Putamen (tissue), 1 donor: Measurements from ENCODE around the gene TRAK2.

ENCODE experiments used
- DNase-seq: peaks from one replicate; pipeline ENCODE4 v3.0.0-alpha.2; 2016; ENCODE audit warnings: low spot score

The TRAK2 gene

DNA sequence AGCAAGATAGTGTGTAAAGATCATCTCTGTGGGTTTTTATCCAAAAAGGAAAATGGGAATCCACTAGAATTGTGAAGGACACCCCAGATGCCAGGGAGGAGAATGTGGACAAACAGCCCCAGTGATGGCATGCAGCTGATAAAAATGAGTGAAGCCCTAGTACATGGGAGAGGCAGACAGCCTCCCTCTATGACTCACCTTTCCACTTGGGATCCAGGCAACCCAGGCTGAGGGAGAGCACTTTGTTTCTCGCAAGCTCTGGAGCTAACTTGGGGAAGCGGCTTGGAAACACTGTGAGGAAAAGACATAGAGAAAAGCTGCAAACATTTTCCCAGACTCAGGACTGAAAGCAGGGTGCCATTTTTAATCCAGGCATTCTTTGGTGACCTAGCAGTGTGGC lies 88.9 kb downstream of the TRAK2 start:
- DNase-seq: peak; percentile 15

DNA sequence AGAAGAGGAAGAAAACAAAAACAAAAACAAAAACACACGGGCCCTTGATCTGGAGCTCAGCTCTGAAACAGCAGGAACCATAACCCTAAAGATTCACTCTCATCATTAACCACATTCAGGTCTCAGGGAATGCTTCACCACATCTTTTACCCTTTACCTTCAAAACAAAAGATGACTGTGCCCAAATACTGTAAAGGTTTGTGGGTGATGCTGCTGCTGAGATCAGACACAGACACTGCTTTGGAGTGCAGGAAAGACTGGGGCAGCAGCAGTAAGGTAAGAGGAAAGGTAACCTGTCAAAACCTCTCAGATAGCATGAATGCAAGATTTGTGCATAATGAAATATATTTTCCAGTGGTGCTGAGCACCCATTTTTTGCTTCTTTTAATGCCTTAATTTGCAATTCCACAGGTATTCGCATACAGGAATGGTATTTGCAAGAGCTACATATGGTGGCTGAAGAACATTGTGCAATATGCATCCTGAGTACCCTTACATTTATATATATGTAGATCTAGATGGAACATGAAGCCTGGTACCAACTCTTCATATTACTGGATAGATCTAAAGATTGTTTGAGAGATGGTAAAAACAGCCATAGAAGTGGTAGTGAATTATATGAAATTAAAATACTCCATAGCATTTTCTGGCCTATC lies 90.1 kb downstream of the TRAK2 start:
- DNase-seq: no peak

DNA sequence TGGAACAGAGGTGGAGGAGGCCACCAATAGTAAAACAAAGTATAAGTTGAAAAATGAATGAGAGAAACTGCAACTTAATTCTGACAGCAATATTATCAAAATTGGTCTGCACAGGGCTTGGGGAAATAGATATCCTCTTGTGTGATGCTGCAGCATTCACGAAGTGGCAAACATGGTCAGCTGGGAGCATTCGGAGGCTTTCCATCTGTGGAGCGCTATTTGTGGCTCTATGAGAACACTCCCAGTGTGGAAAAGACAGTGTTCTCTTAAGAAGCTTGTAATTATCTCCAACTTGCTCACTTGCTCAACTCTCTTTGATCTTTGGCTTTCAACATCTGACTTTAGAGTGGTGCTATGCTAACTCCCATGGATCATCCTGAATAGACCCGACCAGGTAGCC lies 91.0 kb downstream of the TRAK2 start:
- no peak for DNase-seq

DNA sequence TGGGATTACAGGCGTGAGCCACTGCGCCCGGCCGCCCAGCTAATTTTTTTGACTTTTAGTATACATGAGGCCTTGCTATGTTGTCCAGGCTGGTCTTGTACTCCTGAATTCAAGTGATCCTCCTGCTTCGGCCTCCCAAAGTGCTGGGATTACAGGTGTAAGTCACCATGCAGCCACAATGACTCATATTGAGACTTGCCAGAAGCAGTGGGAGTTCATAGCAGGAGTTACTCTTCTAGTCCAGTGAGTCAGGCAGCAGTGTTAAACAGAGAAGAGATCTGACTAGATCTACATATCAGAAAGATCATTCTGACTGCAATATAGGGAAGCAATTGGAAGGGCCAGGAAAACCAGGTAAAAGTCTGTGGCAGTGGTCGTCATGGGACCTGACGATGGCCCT lies 92.6 kb downstream of the TRAK2 start:
- DNase-seq: no peak

DNA sequence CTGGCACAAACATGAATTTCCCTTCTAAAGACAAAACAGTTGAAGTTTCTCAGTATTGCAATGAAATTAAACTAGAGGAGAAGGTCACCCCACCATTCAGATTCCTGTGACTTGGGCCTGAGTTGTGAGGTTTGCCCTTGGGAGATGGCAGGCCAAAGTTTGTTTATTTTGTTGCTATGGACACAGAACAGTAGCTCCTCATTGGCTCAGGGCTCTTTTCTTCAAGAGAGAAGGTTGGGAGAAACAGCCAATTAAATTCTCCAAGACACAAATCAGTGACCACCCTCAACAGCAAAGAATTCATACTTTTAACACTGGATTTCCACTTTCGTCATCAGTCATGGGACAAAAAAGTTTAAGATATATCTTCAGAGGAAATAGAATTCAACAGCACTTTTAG lies 94.0 kb downstream of the TRAK2 start, which contains the start of gene FLACC1:
TSS of gene FLACC1 (minus strand) at position 125 of the 400 bp plus-strand sequence. CDS start 5,941 bp downstream, outside the sequence.
- DNase-seq: peak; percentile 20

DNA sequence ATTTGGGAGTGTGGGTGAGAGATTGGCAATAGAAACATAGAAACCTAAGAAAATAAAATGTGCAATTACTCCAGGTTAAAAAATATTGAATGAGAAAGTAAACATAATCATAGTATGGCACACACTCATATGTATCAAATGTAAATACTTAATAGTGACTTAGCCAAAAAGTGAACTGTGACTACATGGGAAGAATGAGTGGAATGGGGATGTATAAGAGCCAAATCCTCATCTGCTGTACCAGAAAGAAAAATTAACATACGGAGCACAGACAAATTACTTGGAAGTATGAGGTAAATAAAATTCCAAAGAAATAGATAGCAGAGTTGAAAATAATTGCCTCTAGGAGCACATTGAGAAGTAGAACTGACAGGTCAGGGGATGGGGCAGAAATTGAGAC lies 98.1 kb downstream of the TRAK2 start:
- DNase-seq: no peak

DNA sequence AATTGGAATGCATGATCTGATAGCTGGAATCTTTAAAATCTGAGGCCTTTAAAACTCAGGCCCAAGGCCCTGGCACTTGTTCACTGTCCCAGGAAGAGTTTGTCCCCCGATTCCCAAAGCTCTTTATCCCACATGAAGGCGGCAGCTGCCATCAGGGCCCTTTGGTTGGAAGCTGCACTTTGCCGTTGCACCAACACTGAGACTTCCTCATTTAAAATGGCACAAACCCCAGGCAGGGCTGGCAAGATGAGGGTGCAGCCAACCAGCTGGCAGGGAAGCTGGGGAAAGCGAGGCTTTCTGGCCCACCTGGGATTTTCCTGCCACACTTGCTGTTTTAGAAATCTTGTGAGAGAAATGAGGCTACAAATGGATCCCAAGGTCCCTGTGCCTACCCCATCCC lies 100.4 kb downstream of the TRAK2 start:
- DNase-seq: no peak

DNA sequence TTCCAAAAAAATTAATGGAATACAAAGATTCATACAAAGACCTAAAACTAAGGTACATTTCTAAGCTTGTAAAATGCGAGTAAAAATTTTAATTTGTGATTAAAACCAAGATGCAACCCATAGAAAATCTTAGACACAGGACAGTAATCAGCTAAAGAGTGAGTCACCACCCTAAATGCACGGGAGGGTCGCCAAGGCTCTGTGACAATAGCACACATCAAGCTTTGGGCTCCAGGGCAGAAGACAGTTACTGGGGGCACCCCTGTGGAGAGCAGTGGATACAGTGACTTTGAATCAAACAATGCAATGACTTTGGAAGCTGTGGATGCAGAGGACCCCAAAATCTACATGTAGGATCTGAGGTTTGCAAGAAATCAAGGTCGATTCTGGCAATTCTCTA lies 101.7 kb downstream of the TRAK2 start:
- DNase-seq: no peak

DNA sequence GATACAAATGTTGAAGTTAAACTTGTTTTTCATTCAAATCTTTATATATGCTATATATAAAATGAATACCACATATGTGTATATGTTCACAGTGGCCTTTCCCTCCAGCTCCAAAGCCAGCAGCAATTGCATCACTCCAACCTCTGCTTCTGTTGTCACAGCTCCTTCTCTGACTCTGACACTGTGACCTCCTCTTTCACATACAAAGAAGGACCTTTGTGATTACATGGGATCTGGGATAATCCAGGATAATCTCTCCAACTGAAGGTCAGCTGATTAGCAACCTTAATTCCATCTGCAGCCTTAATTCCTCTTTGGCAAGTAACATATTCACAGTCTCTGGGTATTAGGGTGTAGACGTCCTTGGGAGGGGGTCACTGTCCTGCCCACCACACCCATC lies 102.5 kb downstream of the TRAK2 start:
- no peak for DNase-seq

DNA sequence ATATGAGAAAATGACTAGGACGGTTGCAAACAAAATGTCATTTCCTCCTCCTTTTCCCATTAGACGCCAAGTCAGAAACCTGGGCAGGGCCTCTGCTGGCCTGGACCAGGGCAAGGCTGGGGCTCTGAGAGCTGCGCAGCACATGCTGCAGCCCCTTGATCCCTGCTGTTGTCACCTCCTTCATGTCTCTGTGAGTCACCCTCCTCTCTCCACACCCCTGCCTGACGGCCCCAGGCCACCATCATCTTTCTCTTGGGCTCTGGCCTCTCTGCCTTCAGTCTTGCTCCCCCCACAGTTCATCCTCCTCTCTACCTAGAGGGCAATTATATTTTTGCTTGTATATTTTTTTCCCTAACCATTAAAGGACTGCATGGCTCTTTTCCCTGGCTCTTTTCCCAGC lies 104.1 kb downstream of the TRAK2 start:
- DNase-seq: no peak

DNA sequence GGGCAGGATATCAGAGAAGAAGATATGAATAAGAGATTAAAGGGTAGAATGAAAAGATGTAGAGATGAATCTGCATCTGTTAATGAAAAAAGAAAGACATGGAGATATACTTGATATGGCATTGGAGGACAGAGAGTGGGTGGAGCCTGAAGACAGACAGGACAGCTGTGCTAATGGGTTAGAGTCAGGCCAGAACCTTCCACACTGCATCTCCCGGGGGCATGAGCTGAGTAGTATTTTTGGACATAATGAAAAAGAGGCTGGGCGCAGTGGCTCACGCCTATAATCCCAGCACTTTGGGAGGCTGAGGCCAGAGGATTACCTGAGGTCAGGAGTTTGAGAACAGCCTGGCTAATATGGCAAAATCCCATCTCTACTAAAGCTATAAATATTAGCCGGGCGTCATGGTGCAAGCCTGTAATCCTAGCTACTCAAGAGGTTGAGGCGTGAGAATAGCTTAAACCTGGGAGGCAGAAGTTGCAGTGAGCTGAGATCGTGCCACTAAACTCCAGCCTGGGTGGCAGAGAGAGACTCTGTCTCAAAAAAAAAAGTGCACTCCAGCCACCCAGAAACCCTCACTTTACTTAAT lies 105.5 kb downstream of the TRAK2 start:
- no peak for DNase-seq

DNA sequence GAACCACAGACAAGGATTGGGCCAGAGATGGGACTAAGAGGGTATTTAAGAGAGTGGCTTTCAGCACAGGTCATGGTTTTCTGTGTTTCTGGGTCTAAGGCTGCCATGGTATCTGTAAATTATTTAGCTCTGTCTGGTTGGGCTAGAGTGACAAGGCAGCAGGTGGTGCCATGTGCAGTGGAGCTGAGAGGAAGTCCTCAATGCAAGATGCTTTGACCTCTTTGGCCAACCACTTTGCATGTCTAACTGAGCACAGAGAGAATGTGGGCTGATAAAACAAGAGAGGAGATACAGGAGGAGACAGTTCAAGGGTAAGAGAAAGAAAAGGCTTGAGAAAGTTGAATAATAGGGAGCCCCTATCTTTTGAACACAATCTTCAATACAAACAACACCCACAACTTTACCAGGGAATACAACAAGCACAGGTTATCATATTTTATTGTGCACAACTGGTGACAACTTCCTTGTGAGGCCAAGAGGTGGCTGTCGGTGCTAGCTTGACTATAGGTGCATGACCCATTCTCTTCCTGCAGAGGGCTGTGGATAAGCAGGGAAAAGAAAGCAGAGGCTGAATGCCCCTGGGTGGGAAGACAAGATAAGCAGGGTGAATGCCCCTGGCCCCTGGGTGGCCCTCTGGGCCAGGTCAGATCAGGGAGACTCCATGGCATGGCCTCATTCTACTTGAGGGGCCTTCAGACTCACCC lies 106.4 kb downstream of the TRAK2 start:
- no peak for DNase-seq

DNA sequence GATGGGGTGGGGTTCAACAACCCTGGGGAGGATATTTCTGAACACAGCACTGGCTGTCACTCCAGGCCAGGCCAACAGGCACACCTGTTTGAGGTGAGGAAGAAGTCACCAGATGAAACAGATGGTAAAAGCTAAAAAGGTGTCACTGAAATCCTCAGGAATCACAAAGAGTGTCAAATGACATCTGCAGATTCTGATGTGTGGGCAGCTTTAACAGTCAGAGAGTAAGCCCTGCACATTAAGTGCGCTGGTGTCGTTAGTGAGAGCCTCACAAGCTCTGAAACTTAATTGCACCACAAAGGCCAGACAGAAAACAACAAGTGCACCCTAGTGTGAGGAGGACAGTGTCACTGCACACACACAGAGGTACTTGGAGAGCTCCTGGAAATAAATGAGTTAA lies 107.7 kb downstream of the TRAK2 start:
- peak; percentile 4 for DNase-seq

DNA sequence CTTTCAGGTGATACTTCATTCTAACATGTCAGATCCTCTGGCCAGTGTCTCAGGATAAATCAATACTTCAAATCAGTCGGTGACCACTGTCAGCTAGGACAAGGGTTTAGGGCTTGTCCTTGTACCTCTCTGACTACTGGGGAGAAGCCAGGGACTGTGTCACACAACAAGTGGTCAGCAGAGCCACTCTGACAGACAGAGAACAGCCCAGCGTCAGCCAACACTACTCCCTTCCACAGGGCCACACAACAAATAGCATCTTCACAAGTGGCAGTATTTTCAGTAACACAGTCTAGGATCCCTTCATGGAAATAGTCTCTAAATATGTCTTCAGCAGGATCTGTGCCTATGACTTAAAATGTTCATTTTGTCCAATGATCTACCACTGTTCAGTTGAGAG lies 108.3 kb downstream of the TRAK2 start:
- no peak for DNase-seq

DNA sequence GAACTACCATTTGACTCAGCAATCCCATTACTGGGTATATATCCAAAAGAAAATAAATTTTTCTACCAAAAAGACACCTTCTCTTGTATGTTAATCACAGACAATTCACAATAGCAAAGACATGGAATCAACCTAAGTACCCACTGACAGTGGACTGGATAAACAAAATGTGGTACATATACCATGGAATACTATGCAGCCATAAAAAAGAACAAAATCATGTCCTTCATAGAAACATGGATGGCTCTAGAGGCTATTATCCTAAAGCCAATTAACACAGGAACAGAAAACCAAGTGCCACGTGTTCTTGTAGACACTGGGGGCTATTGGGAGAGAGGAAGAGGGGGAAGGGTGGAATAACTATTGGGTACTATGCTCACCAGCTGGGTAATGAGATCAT lies 121.8 kb downstream of the TRAK2 start:
- no peak for DNase-seq

DNA sequence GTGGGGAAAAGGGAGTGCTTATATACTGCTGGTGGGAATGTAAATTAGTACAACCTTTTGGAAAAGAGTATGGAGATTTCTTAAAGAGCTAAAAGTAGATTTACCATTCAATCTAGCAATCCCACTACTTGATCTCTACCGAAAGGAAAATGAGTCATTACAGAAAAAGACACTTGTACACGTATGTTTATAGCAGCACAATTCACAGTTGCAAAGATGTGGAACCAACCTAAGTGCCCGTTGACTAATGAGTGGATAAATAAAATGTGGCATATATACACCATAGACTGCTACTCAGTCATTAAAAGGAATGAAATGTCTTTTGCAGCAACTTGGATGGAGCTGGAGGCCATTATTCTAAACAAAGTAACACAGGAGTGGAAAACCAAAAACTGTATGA lies 123.6 kb downstream of the TRAK2 start:
- no peak for DNase-seq
